ENCODE measurements around the gene SPR.

DNA sequence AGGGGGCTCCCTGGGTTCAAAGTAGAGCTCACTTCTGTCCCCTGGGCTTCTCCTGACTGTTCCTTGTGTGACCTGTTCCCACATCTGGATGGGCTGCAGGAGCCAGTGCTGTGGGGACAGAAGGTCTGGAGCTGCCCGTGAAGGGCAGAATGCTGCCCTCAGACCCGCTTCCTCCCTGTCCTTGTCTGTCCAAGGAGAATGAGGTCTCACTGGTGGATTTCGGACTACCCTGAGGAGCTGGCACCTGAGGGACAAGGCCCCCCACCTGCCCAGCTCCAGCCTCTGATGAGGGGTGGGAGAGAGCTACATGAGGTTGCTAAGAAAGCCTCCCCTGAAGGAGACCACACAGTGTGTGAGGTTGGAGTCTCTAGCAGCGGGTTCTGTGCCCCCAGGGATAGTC, 45.6 kb downstream of the SPR start:
- TF ChIP-seq, protein P1, sequence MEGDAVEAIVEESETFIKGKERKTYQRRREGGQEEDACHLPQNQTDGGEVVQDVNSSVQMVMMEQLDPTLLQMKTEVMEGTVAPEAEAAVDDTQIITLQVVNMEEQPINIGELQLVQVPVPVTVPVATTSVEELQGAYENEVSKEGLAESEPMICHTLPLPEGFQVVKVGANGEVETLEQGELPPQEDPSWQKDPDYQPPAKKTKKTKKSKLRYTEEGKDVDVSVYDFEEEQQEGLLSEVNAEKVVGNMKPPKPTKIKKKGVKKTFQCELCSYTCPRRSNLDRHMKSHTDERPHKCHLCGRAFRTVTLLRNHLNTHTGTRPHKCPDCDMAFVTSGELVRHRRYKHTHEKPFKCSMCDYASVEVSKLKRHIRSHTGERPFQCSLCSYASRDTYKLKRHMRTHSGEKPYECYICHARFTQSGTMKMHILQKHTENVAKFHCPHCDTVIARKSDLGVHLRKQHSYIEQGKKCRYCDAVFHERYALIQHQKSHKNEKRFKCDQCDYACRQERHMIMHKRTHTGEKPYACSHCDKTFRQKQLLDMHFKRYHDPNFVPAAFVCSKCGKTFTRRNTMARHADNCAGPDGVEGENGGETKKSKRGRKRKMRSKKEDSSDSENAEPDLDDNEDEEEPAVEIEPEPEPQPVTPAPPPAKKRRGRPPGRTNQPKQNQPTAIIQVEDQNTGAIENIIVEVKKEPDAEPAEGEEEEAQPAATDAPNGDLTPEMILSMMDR (IDR thresholded peaks at IDR 0.05), result no peak
- TF ChIP-seq ZFX (IDR thresholded peaks at IDR 0.05; ENCODE audit: borderline replicate concordance), result no peak

All from 22Rv1 (cell line).